ENCODE results near the gene AATF. TPM values are rescaled to one million over a fixed set of nuclear protein-coding genes. Genes with fewer than 3 reads are reported as not detected.

Gene AATF
- total and polyA plus RNA-seq, 3 experiments from 2014 or later = 92.7 to 130 (median 122) TPM

DNA sequence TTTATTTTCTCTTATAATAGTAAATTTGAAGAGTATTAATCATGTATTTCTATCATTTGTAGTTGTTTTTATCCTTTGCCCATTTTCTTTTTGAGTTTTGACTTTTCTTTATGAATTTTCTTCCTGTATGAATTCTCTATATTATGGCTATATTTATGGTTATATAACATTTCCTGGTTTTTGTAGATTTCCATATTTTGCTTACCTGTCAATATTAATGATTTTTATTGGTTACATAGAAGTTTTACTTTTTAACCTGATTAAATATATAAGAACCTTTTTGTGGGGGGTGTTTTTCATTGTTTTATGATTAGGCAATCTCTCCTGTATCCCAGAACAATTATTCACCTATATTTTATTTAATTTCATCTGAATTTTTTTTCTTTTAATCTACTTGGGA, 93.2 kb downstream of the AATF start:
- H3K9me3 ChIP-seq (ENCODE audit: low read length) = no peaks in the 10 kb centered on the region
- no peaks in the 10 kb centered on the region for H3K4me1 ChIP-seq (ENCODE audit: insufficient read depth, low read length)
- DNase-seq = no peak

DNA sequence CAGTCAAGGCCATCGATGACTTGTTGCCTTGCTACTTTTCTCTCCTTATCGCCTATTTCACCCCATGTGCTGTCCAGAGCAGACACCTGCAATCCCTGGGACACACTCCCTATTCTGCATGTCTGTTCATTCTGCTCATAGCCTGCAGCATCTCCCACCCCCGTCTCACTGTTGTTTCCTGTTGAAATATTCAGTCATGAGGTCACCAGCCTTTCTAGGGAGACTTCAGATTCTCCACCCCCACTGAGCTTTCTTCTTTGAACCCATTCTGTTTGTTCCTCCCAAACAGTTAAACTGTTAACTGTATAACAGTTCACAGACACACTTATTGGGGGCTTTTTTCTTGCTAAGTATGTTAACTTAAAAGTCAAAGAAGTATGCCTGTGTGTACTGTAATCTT, 94.4 kb downstream of the AATF start:
- peaks cover 6% of the 10 kb centered on the region for H3K4me1 ChIP-seq (ENCODE audit: insufficient read depth, low read length)
- no peak overlapping the region for H3K27ac ChIP-seq (ENCODE audit: low read depth, low read length)
- no peaks in the 10 kb centered on the region for H3K9me3 Mint-ChIP-seq
- peaks cover 22% of the 10 kb centered on the region for H3K36me3 ChIP-seq (ENCODE audit: insufficient read depth, low read length)
- H3K27me3 ChIP-seq (ENCODE audit: insufficient read depth, low read length, poor library complexity, severe bottlenecking) = no peaks in the 10 kb centered on the region
- H3K27me3 Mint-ChIP-seq = no peaks in the 10 kb centered on the region
- H3K4me3 Mint-ChIP-seq = no peak overlapping the region
- H3K36me3 Mint-ChIP-seq = peaks cover 0 to 46% (median 6%) of the 10 kb centered on the region in 3 donors
- peak overlapping the region in 3 of 8 donors; percentile 22 to 83 (median 27) for H3K27ac Mint-ChIP-seq
- H3K4me1 Mint-ChIP-seq = peaks cover 14 to 21% (median 14%) of the 10 kb centered on the region in 3 donors
- CTCF ChIA-PET = no interaction called here
- DNase-seq = no peak
- H3K4me3 ChIP-seq (ENCODE audit: low read length) = no peak overlapping the region
- H3K9me3 ChIP-seq (ENCODE audit: low read length) = no peaks in the 10 kb centered on the region
- POLR2A ChIA-PET = no interaction called here

More for the DNA sequence above, 93.2 kb downstream of the AATF start:
- POLR2A ChIA-PET = no interaction called here
- Mint-ChIP-seq H3K27me3 (no peaks in the 10 kb centered on the region), H3K4me3 (no peak overlapping the region), H3K36me3 (peaks cover 0 to 52% (median 10%) of the 10 kb centered on the region in 3 donors), H3K27ac (peak overlapping the region in 1 of 8 donors; percentile 14), H3K4me1 (peaks cover 5 to 15% (median 12%) of the 10 kb centered on the region in 3 donors), H3K9me3 (no peaks in the 10 kb centered on the region)
- no peak overlapping the region for H3K4me3 ChIP-seq (ENCODE audit: low read length)
- H3K36me3 ChIP-seq (ENCODE audit: insufficient read depth, low read length) = peaks cover 17% of the 10 kb centered on the region
- CTCF ChIA-PET = no interaction called here
- no peaks in the 10 kb centered on the region for H3K27me3 ChIP-seq (ENCODE audit: insufficient read depth, low read length, poor library complexity, severe bottlenecking)
- no peak overlapping the region for H3K27ac ChIP-seq (ENCODE audit: low read depth, low read length)

DNA sequence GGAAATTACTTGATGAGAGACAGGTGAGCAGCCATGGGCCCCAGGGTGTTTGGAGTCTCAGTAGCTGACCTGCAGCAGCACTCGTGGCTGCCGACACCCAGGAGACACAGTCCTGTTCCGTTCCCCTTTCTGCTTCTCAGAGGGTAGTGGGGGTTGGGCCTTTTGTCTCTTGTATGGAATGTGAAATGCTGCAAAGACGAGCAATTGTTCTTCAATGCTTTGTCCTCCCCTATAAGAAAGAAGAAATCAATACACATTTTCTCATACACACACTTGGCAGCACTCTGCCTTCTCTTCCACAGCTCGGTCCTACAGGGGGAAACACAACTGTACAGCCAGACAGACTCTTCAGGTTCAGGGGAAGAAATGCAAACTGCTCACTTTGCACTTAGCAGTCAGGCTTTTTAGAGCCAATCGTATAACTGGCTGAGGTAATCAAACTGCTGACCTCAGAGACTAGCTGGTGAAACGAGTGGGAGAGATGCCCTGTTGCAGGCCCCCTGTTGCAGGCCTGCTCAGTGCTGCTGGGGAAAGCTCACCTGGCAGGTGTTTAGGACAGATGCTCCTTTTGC, 96.7 kb downstream of the AATF start:
- no peak overlapping the region for H3K4me3 Mint-ChIP-seq
- peak overlapping the region in 4 of 8 donors; percentile 12 to 91 (median 62) for H3K27ac Mint-ChIP-seq
- DNase-seq = no peak
- no peaks in the 10 kb centered on the region for H3K27me3 Mint-ChIP-seq
- no peaks in the 10 kb centered on the region for H3K27me3 ChIP-seq (ENCODE audit: insufficient read depth, low read length, poor library complexity, severe bottlenecking)
- H3K4me1 Mint-ChIP-seq = peaks cover 9 to 15% (median 14%) of the 10 kb centered on the region in 3 donors
- no peaks in the 10 kb centered on the region for H3K9me3 Mint-ChIP-seq
- peaks cover 6% of the 10 kb centered on the region for H3K4me1 ChIP-seq (ENCODE audit: insufficient read depth, low read length)
- POLR2A ChIA-PET = no interaction called here
- H3K36me3 Mint-ChIP-seq = peaks cover 0 to 42% (median 9%) of the 10 kb centered on the region in 3 donors
- CTCF ChIA-PET = interaction anchor here (1.2 to 5.4 kb wide), 3 partner anchors 195 to 443 kb away, joined by 3 to 50 read pairs (median 24); partner anchors contain the start of gene MRM1
- H3K27ac ChIP-seq (ENCODE audit: low read depth, low read length) = no peak overlapping the region
- H3K36me3 ChIP-seq (ENCODE audit: insufficient read depth, low read length) = peaks cover 22% of the 10 kb centered on the region
- H3K9me3 ChIP-seq (ENCODE audit: low read length) = no peaks in the 10 kb centered on the region
- no peak overlapping the region for H3K4me3 ChIP-seq (ENCODE audit: low read length)

DNA sequence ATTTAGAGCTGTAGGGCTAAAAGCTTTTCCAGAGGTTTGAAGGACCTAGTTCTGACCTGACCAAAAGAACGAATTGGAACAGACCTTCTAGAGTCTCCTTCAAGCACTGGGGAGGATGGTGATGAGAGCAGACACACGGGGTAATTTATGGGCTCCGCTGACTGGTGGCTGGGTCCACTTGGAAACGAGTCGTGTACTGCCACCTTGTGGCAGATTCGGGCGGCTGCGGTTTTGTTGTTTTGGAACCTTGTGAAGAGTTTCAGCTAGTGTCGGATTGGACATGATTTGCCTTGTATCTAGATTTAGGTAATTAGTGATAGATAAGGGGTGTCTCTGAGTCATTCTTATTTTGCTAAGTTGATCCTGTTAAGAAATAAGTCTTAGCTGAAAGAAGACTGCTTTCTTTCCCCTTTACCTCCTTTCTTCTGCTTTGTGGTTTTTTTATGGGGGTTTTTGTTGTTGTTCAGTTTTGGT, 98.9 kb downstream of the AATF start:
- DNase-seq = peak; percentile 55 to 84 (median 61)
- Histone ChIP-seq H3K9me3 (ENCODE audit: low read length) (no peaks in the 10 kb centered on the region), H3K27me3 (ENCODE audit: insufficient read depth, low read length, poor library complexity, severe bottlenecking) (no peaks in the 10 kb centered on the region), H3K4me3 (ENCODE audit: low read length) (no peak overlapping the region), H3K4me1 (ENCODE audit: insufficient read depth, low read length) (peaks cover 6% of the 10 kb centered on the region), H3K27ac (ENCODE audit: low read depth, low read length) (no peak overlapping the region), H3K36me3 (ENCODE audit: insufficient read depth, low read length) (peaks cover 32% of the 10 kb centered on the region)
- CTCF ChIA-PET = interaction anchor here (0.7 to 5.4 kb wide), 18 partner anchors 9 to 445 kb away, joined by 3 to 50 read pairs (median 4); partner anchors contain the start of gene MRM1
- Mint-ChIP-seq H3K36me3 (peaks cover 0 to 59% (median 13%) of the 10 kb centered on the region in 3 donors), H3K4me3 (no peak overlapping the region), H3K9me3 (no peaks in the 10 kb centered on the region), H3K4me1 (peaks cover 9 to 15% (median 14%) of the 10 kb centered on the region in 3 donors), H3K27me3 (no peaks in the 10 kb centered on the region), H3K27ac (peak overlapping the region in 7 of 8 donors; percentile 42 to 81 (median 55))
- POLR2A ChIA-PET = interaction anchor here (1.2 kb wide), 1 partner anchor 42 kb away, joined by 3 read pairs; no protein-coding TSS in a partner anchor

DNA sequence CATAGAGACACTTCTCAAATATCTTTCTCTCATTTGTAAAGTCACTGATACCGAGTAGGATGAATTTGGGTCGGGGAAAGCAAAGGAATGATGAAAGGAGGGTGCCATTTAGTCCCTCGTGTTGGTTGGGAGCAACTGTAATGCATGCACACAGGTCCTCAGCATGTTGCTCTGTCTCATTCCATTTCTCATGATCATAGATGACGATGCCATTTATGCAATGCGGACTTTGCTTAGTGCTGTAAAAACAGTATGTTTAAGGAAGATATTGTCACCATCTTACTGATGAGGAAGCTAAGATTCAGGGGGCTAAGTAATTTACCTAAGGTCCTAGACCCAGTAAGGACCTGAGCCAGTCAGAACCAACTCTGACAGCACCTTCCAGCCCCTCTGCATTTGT, 100.1 kb downstream of the AATF start:
- Histone ChIP-seq H3K4me3 (ENCODE audit: low read length) (no peak overlapping the region), H3K4me1 (ENCODE audit: insufficient read depth, low read length) (peaks cover 6% of the 10 kb centered on the region), H3K27ac (ENCODE audit: low read depth, low read length) (no peak overlapping the region), H3K36me3 (ENCODE audit: insufficient read depth, low read length) (peaks cover 32% of the 10 kb centered on the region), H3K9me3 (ENCODE audit: low read length) (no peaks in the 10 kb centered on the region), H3K27me3 (ENCODE audit: insufficient read depth, low read length, poor library complexity, severe bottlenecking) (no peaks in the 10 kb centered on the region)
- Mint-ChIP-seq H3K9me3 (no peaks in the 10 kb centered on the region), H3K4me3 (no peak overlapping the region), H3K4me1 (peaks cover 7 to 12% (median 9%) of the 10 kb centered on the region in 3 donors), H3K36me3 (peaks cover 0 to 59% (median 11%) of the 10 kb centered on the region in 3 donors), H3K27me3 (no peaks in the 10 kb centered on the region), H3K27ac (peak overlapping the region in 3 of 8 donors; percentile 38 to 72 (median 66))
- ChIA-PET POLR2A (interaction anchor here (1.2 kb wide), 1 partner anchor 41 kb away, joined by 3 read pairs; no protein-coding TSS in a partner anchor), CTCF (interaction anchor here (1.3 to 5.4 kb wide), 7 partner anchors 8 to 446 kb away, joined by 3 to 50 read pairs (median 7); partner anchors contain the start of gene MRM1)
- no peak for DNase-seq

DNA sequence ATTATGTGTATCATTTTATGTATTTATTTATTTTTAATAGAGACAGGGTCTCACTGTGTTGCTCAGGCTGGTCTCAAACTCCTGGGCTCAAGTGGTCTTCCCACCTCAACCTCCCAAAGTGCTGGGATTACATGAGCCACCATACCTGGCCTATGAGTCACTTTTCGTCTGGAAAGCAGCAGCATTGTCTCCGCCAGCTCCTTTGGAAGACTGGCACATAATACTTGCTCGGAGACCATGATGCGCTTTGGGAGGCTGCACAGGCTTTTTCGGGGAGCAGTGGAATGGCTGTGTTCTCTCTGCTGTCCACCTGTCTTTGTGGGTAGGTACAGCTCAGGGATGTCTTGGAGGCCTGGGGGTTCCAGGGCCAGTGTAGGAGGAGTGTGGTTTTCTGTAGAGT, 102.2 kb downstream of the AATF start:
- Histone ChIP-seq H3K27me3 (ENCODE audit: insufficient read depth, low read length, poor library complexity, severe bottlenecking) (no peaks in the 10 kb centered on the region), H3K27ac (ENCODE audit: low read depth, low read length) (no peak overlapping the region), H3K4me3 (ENCODE audit: low read length) (no peak overlapping the region), H3K4me1 (ENCODE audit: insufficient read depth, low read length) (peaks cover 6% of the 10 kb centered on the region), H3K9me3 (ENCODE audit: low read length) (no peaks in the 10 kb centered on the region), H3K36me3 (ENCODE audit: insufficient read depth, low read length) (peaks cover 23% of the 10 kb centered on the region)
- Mint-ChIP-seq H3K27me3 (no peaks in the 10 kb centered on the region), H3K27ac (peak overlapping the region in 1 of 8 donors; percentile 43), H3K4me1 (peaks cover 8 to 12% (median 9%) of the 10 kb centered on the region in 3 donors), H3K9me3 (no peaks in the 10 kb centered on the region), H3K36me3 (peaks cover 6 to 59% (median 15%) of the 10 kb centered on the region in 3 donors), H3K4me3 (no peak overlapping the region)
- POLR2A ChIA-PET = no interaction called here
- CTCF ChIA-PET = no interaction called here
- DNase-seq = no peak

DNA sequence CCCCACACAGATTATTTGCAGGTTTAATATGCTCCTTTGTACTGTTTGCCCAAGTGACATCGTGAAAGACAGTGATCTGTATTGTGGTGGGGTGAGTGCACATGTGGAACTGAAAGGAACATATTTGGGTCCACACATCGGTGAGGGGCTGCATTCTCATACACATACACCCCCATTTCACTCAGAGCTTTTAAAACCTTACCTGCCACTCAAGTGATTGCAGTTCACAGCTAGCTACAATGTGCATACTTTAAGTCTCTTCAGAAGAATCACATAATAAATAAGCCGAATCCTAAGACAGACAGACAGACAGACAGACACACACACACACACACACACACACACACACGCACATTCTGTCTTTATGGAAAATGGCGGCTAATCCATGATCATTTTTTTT, 102.6 kb downstream of the AATF start:
- H3K27me3 Mint-ChIP-seq = no peaks in the 10 kb centered on the region
- Histone ChIP-seq H3K36me3 (ENCODE audit: insufficient read depth, low read length) (peaks cover 23% of the 10 kb centered on the region), H3K27ac (ENCODE audit: low read depth, low read length) (no peak overlapping the region), H3K9me3 (ENCODE audit: low read length) (no peaks in the 10 kb centered on the region), H3K4me1 (ENCODE audit: insufficient read depth, low read length) (peaks cover 6% of the 10 kb centered on the region), H3K27me3 (ENCODE audit: insufficient read depth, low read length, poor library complexity, severe bottlenecking) (no peaks in the 10 kb centered on the region), H3K4me3 (ENCODE audit: low read length) (no peak overlapping the region)
- POLR2A ChIA-PET = no interaction called here
- H3K4me3 Mint-ChIP-seq = no peak overlapping the region
- H3K9me3 Mint-ChIP-seq = no peaks in the 10 kb centered on the region
- H3K27ac Mint-ChIP-seq = peak overlapping the region in 3 of 8 donors; percentile 15 to 40 (median 35)
- H3K36me3 Mint-ChIP-seq = peaks cover 6 to 61% (median 18%) of the 10 kb centered on the region in 3 donors
- H3K4me1 Mint-ChIP-seq = peaks cover 8 to 12% (median 9%) of the 10 kb centered on the region in 3 donors
- CTCF ChIA-PET = no interaction called here
- DNase-seq = no peak

DNA sequence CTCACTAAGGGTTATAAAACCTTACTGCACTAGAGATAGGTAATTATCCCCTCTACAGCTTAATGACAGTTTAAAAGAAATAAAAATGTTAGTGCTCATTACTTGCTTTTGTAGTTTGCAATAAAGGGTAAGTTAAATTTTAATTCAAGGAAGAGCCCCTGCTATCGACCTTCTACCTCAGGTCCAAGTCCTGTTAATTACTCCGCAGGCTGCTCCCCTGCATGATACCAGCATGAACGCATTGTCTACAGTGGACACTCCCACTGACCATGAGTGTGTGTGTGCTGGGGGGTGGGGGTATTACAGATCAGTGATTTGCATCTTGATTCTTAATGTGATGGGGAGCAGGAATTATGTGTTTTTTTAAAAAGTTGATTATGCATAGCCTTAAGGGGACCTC, 103.1 kb downstream of the AATF start:
- POLR2A ChIA-PET = no interaction called here
- CTCF ChIA-PET = no interaction called here
- no peaks in the 10 kb centered on the region for H3K27me3 Mint-ChIP-seq
- H3K9me3 ChIP-seq (ENCODE audit: low read length) = no peaks in the 10 kb centered on the region
- H3K36me3 ChIP-seq (ENCODE audit: insufficient read depth, low read length) = peaks cover 26% of the 10 kb centered on the region
- H3K27ac Mint-ChIP-seq = peak overlapping the region in 2 of 8 donors; percentile 72 to 76
- peaks cover 6% of the 10 kb centered on the region for H3K4me1 ChIP-seq (ENCODE audit: insufficient read depth, low read length)
- no peak overlapping the region for H3K4me3 ChIP-seq (ENCODE audit: low read length)
- H3K9me3 Mint-ChIP-seq = no peaks in the 10 kb centered on the region
- peaks cover 10 to 66% (median 22%) of the 10 kb centered on the region in 3 donors for H3K36me3 Mint-ChIP-seq
- H3K4me1 Mint-ChIP-seq = peaks cover 8 to 12% (median 9%) of the 10 kb centered on the region in 3 donors
- DNase-seq = no peak
- H3K27ac ChIP-seq (ENCODE audit: low read depth, low read length) = no peak overlapping the region
- no peaks in the 10 kb centered on the region for H3K27me3 ChIP-seq (ENCODE audit: insufficient read depth, low read length, poor library complexity, severe bottlenecking)
- H3K4me3 Mint-ChIP-seq = no peak overlapping the region
